Superior temporal gyrus (tissue), 1 donor: ENCODE measurements around the gene CDH10.

Experiments used
- DNase-seq: peaks from one replicate; pipeline ENCODE4 v3.0.0-alpha.2; 2016; ENCODE audit errors: extremely low spot score

CDH10 gene

GRCh38 chr5:24487368-24488229 is 157.2 kb downstream of the CDH10 start:
- DNase-seq, result no peak

- DNase-seq, result no peak
Measured at GRCh38 chr5:24480952-24481351, 163.8 kb downstream of the CDH10 start.

GRCh38 chr5:24477958-24478357 is 166.8 kb downstream of the CDH10 start:
- no peak for DNase-seq

GRCh38 chr5:24475101-24475500 is 169.7 kb downstream of the CDH10 start:
- no peak for DNase-seq

- no peak for DNase-seq
Measured at GRCh38 chr5:24474685-24475084, 170.1 kb downstream of the CDH10 start.

- no peak for DNase-seq
Measured at GRCh38 chr5:24472518-24472917, 172.3 kb downstream of the CDH10 start.

GRCh38 chr5:24444414-24444813 is 200.4 kb downstream of the CDH10 start:
- no peak for DNase-seq

GRCh38 chr5:24439465-24439864 is 205.3 kb downstream of the CDH10 start:
- DNase-seq, result no peak
